Activated T-helper 1 cell treated with anti-CD3 and anti-CD28 coated beads, Interleukin-12 subunit alpha, Interleukin-12 subunit beta, Interleukin-2, Interleukin-4 antibody, amounts not matched to agents 30 ng/mL and 10 ng/mL and 1 ng/mL, durations not matched to agents 14 hours and 24 hours and 36 hours (primary cell): ENCODE data around the gene C4BPB. TPM values are rescaled to one million over a fixed set of nuclear protein-coding genes. Genes with fewer than 3 reads are reported as not detected.

Experiments used
- DNase-seq: peaks from one replicate; pipeline ENCODE4 v3.0.0; 2021; ENCODE audit warnings: low spot score
- H3K27ac Mint-ChIP-seq: one replicate; pipeline ENCODE4 v1.8.0; 2021; ENCODE audit warnings: mild to moderate bottlenecking, mixed read lengths
- H3K27me3 Mint-ChIP-seq: one replicate; pipeline ENCODE4 v1.8.0; 2022; ENCODE audit warnings: mild to moderate bottlenecking, moderate library complexity, mixed read lengths; ENCODE audit not compliant: insufficient read depth
- H3K36me3 Mint-ChIP-seq: one replicate; pipeline ENCODE4 v1.8.0; 2021; ENCODE audit warnings: low read depth, mixed read lengths
- H3K4me1 Mint-ChIP-seq: one replicate; pipeline ENCODE4 v1.8.0; 2021; ENCODE audit warnings: low read depth, mixed read lengths
- H3K4me3 Mint-ChIP-seq: one replicate; pipeline ENCODE4 v1.8.0; 2021; ENCODE audit warnings: mild to moderate bottlenecking, moderate library complexity, mixed read lengths
- H3K9me3 Mint-ChIP-seq: one replicate; pipeline ENCODE4 v1.8.0; 2021; ENCODE audit warnings: mixed read lengths
- intact Hi-C: fragments of 100-400 bp; cut with micrococcal nuclease; formaldehyde crosslinking; loops from one replicate; pipeline ENCODE4 v1.15.1; 2024
- total RNA-seq: library from RNA; stranded (reverse); gene quantifications from 2 replicates; pipeline ENCODE4 v1.2.3, GENCODE V29; 2022

C4BPB gene
- total RNA-seq, 1 donor from 2014 or later = 2.3 TPM

- no peak overlapping the region for H3K4me3 Mint-ChIP-seq
- peaks cover 5% of the 10 kb centered on the region for H3K9me3 Mint-ChIP-seq
- H3K4me1 Mint-ChIP-seq = peaks cover 15% of the 10 kb centered on the region
- peaks cover 16% of the 10 kb centered on the region for H3K36me3 Mint-ChIP-seq
- H3K27me3 Mint-ChIP-seq = no peaks in the 10 kb centered on the region
- DNase-seq = no peak
- no peak overlapping the region for H3K27ac Mint-ChIP-seq
- intact Hi-C loops = no loop called here
Observed at GRCh38 chr1:207101720-207102119, 13.1 kb downstream of the C4BPB start.

- no peak overlapping the region for H3K27ac Mint-ChIP-seq
- H3K4me1 Mint-ChIP-seq = peaks cover 12% of the 10 kb centered on the region
- peaks cover 16% of the 10 kb centered on the region for H3K36me3 Mint-ChIP-seq
- H3K4me3 Mint-ChIP-seq = no peak overlapping the region
- DNase-seq = no peak
- intact Hi-C loops = no loop called here
- peaks cover 5% of the 10 kb centered on the region for H3K9me3 Mint-ChIP-seq
- peaks cover 2% of the 10 kb centered on the region for H3K27me3 Mint-ChIP-seq
Observed at GRCh38 chr1:207102146-207102545, 13.5 kb downstream of the C4BPB start.

GRCh38 chr1:207102659-207103058, 14.0 kb downstream of the C4BPB start:
- peaks cover 7% of the 10 kb centered on the region for H3K4me1 Mint-ChIP-seq
- no peak for DNase-seq
- no peak overlapping the region for H3K4me3 Mint-ChIP-seq
- peaks cover 15% of the 10 kb centered on the region for H3K36me3 Mint-ChIP-seq
- H3K27me3 Mint-ChIP-seq = peaks cover 2% of the 10 kb centered on the region
- peaks cover 5% of the 10 kb centered on the region for H3K9me3 Mint-ChIP-seq
- intact Hi-C loops = no loop called here
- no peak overlapping the region for H3K27ac Mint-ChIP-seq

GRCh38 chr1:207103892-207104373, 15.3 kb downstream of the C4BPB start, which contains the start of gene C4BPA:
TSS of gene C4BPA (plus strand) at chr1:207104233. CDS start at chr1:207113026, 8,793 bp downstream.
- Mint-ChIP-seq H3K4me3 (no peak within 1 kb of the TSS), H3K4me1 (no peaks in the 10 kb centered on the region), H3K36me3 (peaks cover 14% of the 10 kb centered on the region), H3K27me3 (peaks cover 2% of the 10 kb centered on the region), H3K9me3 (peaks cover 5% of the 10 kb centered on the region), H3K27ac (no peak within 1 kb of the TSS)
- intact Hi-C loops = no loop called here
- no peak for DNase-seq

- H3K4me1 Mint-ChIP-seq = no peaks in the 10 kb centered on the region
- no peaks in the 10 kb centered on the region for H3K9me3 Mint-ChIP-seq
- peaks cover 2% of the 10 kb centered on the region for H3K36me3 Mint-ChIP-seq
- H3K27ac Mint-ChIP-seq = no peak overlapping the region
- intact Hi-C loops = no loop called here
- H3K4me3 Mint-ChIP-seq = no peak overlapping the region
- H3K27me3 Mint-ChIP-seq = peaks cover 8% of the 10 kb centered on the region
- DNase-seq = no peak
Observed at GRCh38 chr1:207109004-207109403, 20.3 kb downstream of the C4BPB start.

- H3K27me3 Mint-ChIP-seq = peaks cover 8% of the 10 kb centered on the region
- intact Hi-C loops = no loop called here
- H3K27ac Mint-ChIP-seq = no peak overlapping the region
- no peaks in the 10 kb centered on the region for H3K9me3 Mint-ChIP-seq
- H3K4me1 Mint-ChIP-seq = no peaks in the 10 kb centered on the region
- no peaks in the 10 kb centered on the region for H3K36me3 Mint-ChIP-seq
- no peak for DNase-seq
- no peak overlapping the region for H3K4me3 Mint-ChIP-seq
Observed at GRCh38 chr1:207112616-207113296, 24.1 kb downstream of the C4BPB start.

- no peaks in the 10 kb centered on the region for H3K9me3 Mint-ChIP-seq
- no peaks in the 10 kb centered on the region for H3K4me1 Mint-ChIP-seq
- intact Hi-C loops = no loop called here
- H3K4me3 Mint-ChIP-seq = no peak overlapping the region
- no peaks in the 10 kb centered on the region for H3K36me3 Mint-ChIP-seq
- DNase-seq = no peak
- no peak overlapping the region for H3K27ac Mint-ChIP-seq
- H3K27me3 Mint-ChIP-seq = peaks cover 8% of the 10 kb centered on the region
Observed at GRCh38 chr1:207115269-207115668, 26.6 kb downstream of the C4BPB start.

- Mint-ChIP-seq H3K4me1 (no peaks in the 10 kb centered on the region), H3K36me3 (peaks cover 6% of the 10 kb centered on the region), H3K27ac (no peak overlapping the region), H3K9me3 (peaks cover 33% of the 10 kb centered on the region), H3K4me3 (no peak overlapping the region), H3K27me3 (peaks cover 5% of the 10 kb centered on the region)
- intact Hi-C loops = no loop called here
- DNase-seq = no peak
Observed at GRCh38 chr1:207124389-207124788, 35.7 kb downstream of the C4BPB start.

GRCh38 chr1:207128336-207128921, 39.8 kb downstream of the C4BPB start:
- Mint-ChIP-seq H3K36me3 (peaks cover 7% of the 10 kb centered on the region), H3K27ac (no peak overlapping the region), H3K27me3 (peaks cover 9% of the 10 kb centered on the region), H3K9me3 (peaks cover 44% of the 10 kb centered on the region), H3K4me1 (no peaks in the 10 kb centered on the region), H3K4me3 (no peak overlapping the region)
- no peak for DNase-seq
- intact Hi-C loops = no loop called here

- peaks cover 9% of the 10 kb centered on the region for H3K27me3 Mint-ChIP-seq
- H3K9me3 Mint-ChIP-seq = peaks cover 43% of the 10 kb centered on the region
- intact Hi-C loops = no loop called here
- H3K4me1 Mint-ChIP-seq = no peaks in the 10 kb centered on the region
- H3K27ac Mint-ChIP-seq = no peak overlapping the region
- DNase-seq = no peak
- peaks cover 7% of the 10 kb centered on the region for H3K36me3 Mint-ChIP-seq
- no peak overlapping the region for H3K4me3 Mint-ChIP-seq
Observed at GRCh38 chr1:207129053-207129452, 40.4 kb downstream of the C4BPB start.

- Mint-ChIP-seq H3K9me3 (peaks cover 42% of the 10 kb centered on the region), H3K4me1 (no peaks in the 10 kb centered on the region), H3K4me3 (no peak overlapping the region), H3K27ac (no peak overlapping the region), H3K36me3 (peaks cover 7% of the 10 kb centered on the region), H3K27me3 (peaks cover 9% of the 10 kb centered on the region)
- intact Hi-C loops = no loop called here
- no peak for DNase-seq
Observed at GRCh38 chr1:207130252-207131036, 41.8 kb downstream of the C4BPB start.

GRCh38 chr1:207131163-207131562, 42.5 kb downstream of the C4BPB start:
- H3K27me3 Mint-ChIP-seq = peaks cover 9% of the 10 kb centered on the region
- intact Hi-C loops = no loop called here
- H3K4me3 Mint-ChIP-seq = no peak overlapping the region
- no peak overlapping the region for H3K27ac Mint-ChIP-seq
- no peaks in the 10 kb centered on the region for H3K4me1 Mint-ChIP-seq
- peaks cover 40% of the 10 kb centered on the region for H3K9me3 Mint-ChIP-seq
- DNase-seq = no peak
- peaks cover 7% of the 10 kb centered on the region for H3K36me3 Mint-ChIP-seq

- H3K4me1 Mint-ChIP-seq = no peaks in the 10 kb centered on the region
- no peak for DNase-seq
- no peak overlapping the region for H3K4me3 Mint-ChIP-seq
- intact Hi-C loops = no loop called here
- H3K27me3 Mint-ChIP-seq = peaks cover 5% of the 10 kb centered on the region
- peaks cover 25% of the 10 kb centered on the region for H3K9me3 Mint-ChIP-seq
- peaks cover 2% of the 10 kb centered on the region for H3K36me3 Mint-ChIP-seq
- no peak overlapping the region for H3K27ac Mint-ChIP-seq
Observed at GRCh38 chr1:207134581-207134980, 45.9 kb downstream of the C4BPB start.
